ENCODE measurements around the gene FIGNL2. TPM values are rescaled to one million over a fixed set of nuclear protein-coding genes. Genes with fewer than 3 reads are reported as not detected.

The FIGNL2 gene
- total RNA-seq, 4 donors from 2014 or later, result not detected

DNA sequence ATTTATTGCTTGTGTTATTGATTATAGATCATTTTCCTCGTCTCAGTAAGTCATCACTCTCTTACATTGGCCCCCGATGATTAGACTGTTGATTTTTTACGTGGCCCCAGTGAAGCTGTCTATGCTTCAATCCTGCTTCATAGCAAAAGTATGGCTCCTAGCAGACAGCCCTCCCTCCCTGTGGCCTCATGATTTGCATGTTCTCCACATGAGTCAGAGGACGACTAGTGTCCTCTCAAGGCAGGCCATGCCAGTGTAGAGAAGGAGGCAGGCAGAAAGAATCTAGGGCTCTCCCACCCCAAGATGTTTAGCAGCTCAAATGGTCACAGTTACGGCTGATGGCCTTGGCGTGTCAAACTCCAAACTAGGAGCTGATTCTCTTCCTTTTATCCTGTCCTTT is 59.6 kb downstream of the FIGNL2 start:
- TF ChIP-seq CTCF (IDR thresholded peaks at IDR 0.05), result no peak
- TF ChIP-seq EP300 (IDR thresholded peaks at IDR 0.05; ENCODE audit: low read depth), result no peak
- no peak for TF ChIP-seq POLR2AphosphoS5 (IDR thresholded peaks at IDR 0.05)
- no peak for TF ChIP-seq POLR2A (IDR thresholded peaks at IDR 0.05)
- intact Hi-C loops (cut with DNase I; ENCODE audit: low total_unique reads), result no loop called here
- no peak for DNase-seq
- no peak overlapping the region for H3K4me3 ChIP-seq
- no peak overlapping the region for H3K27ac ChIP-seq
- in situ Hi-C loops (cut with MboI; ENCODE audit: low pct_ligation_motif_present in 1 of 4, low pct_unique_long_range_greater_than_20kb in 1 of 4, low sequenced_read_pairs in 3 of 4), result no loop called here
- H3K4me1 ChIP-seq, result peaks cover 0 to 4% (median 0%) of the 10 kb centered on the region in 4 donors
- no peaks in the 10 kb centered on the region for H3K27me3 ChIP-seq
- no peaks in the 10 kb centered on the region for H3K9me3 ChIP-seq
- H3K36me3 ChIP-seq, result no peaks in the 10 kb centered on the region
- 80 to 89% methylated on average over 3 to 6 of the region's 6 CpGs for WGBS, 2 donors (ENCODE audit: low coverage in 1 of 2)

DNA sequence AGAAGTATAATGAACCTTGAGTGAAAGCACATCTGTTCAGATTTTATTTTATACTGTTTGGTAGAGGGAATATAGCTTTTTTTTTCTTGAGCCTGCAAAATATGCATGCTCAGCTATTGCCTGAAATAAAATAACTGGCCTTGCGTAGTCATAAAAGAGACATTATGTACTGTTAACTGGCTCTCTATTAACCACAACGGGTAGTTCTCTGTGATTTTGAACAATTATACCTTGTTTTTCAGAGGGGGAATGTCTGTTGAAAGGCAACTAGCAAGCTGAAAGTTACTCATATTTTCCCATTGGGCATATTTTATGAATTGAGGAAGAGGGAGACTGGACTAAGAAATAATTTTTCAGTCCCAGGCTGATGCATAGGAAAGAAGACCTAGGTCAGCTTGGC is 62.6 kb downstream of the FIGNL2 start:
- Histone ChIP-seq H3K4me3 (no peak overlapping the region), H3K4me1 (peaks cover 0 to 4% (median 0%) of the 10 kb centered on the region in 4 donors), H3K27me3 (no peaks in the 10 kb centered on the region), H3K27ac (no peak overlapping the region), H3K9me3 (no peaks in the 10 kb centered on the region), H3K36me3 (no peaks in the 10 kb centered on the region)
- 84 to 85% methylated on average over 2 of the region's 2 CpGs for WGBS, 2 donors (ENCODE audit: low coverage in 1 of 2)
- DNase-seq, result no peak
- in situ Hi-C loops (cut with MboI; ENCODE audit: low pct_ligation_motif_present in 1 of 4, low pct_unique_long_range_greater_than_20kb in 1 of 4, low sequenced_read_pairs in 3 of 4), result no loop called here
- no peak for TF ChIP-seq EP300 (IDR thresholded peaks at IDR 0.05; ENCODE audit: low read depth)
- no peak for TF ChIP-seq CTCF (IDR thresholded peaks at IDR 0.05)
- TF ChIP-seq POLR2A (IDR thresholded peaks at IDR 0.05), result no peak
- TF ChIP-seq POLR2AphosphoS5 (IDR thresholded peaks at IDR 0.05), result no peak
- intact Hi-C loops (cut with DNase I; ENCODE audit: low total_unique reads), result no loop called here

DNA sequence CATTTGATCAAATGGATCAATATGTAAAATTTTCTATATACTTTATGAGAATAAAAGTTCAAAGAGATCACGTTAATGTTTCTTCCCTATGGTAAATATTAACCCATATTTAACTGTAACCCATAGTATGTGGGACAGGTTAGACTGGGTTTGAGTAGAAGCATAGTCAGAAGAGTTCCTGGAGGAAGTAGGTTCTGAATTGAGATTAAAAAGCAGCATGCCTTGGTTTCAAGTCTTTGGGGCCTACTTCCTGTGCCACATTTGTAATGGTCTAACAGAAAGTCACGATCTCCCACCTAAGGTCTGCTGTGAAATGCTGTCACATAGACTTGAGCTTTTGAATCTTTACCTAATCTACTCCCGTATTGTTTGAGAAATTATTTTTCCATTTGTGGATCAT is 63.8 kb downstream of the FIGNL2 start:
- Histone ChIP-seq H3K4me1 (peaks cover 0 to 4% (median 0%) of the 10 kb centered on the region in 4 donors), H3K27me3 (no peaks in the 10 kb centered on the region), H3K9me3 (no peaks in the 10 kb centered on the region), H3K27ac (no peak overlapping the region), H3K36me3 (no peaks in the 10 kb centered on the region), H3K4me3 (no peak overlapping the region)
- WGBS, 2 donors (ENCODE audit: low coverage in 1 of 2), result 63 to 67% methylated on average over 3 of the region's 3 CpGs
- TF ChIP-seq CTCF (IDR thresholded peaks at IDR 0.05) (no peak), POLR2A (IDR thresholded peaks at IDR 0.05) (no peak), POLR2AphosphoS5 (IDR thresholded peaks at IDR 0.05) (no peak), EP300 (IDR thresholded peaks at IDR 0.05; ENCODE audit: low read depth) (no peak)
- DNase-seq, result no peak
- in situ Hi-C loops (cut with MboI; ENCODE audit: low pct_ligation_motif_present in 1 of 4, low pct_unique_long_range_greater_than_20kb in 1 of 4, low sequenced_read_pairs in 3 of 4) (no loop called here), intact Hi-C loops (cut with DNase I; ENCODE audit: low total_unique reads) (no loop called here)

GRCh38 chr12:51779876-51780275 is 68.6 kb downstream of the FIGNL2 start:
- in situ Hi-C loops (cut with MboI; ENCODE audit: low pct_ligation_motif_present in 1 of 4, low pct_unique_long_range_greater_than_20kb in 1 of 4, low sequenced_read_pairs in 3 of 4), result no loop called here
- Histone ChIP-seq H3K4me1 (peaks cover 0 to 2% (median 0%) of the 10 kb centered on the region in 4 donors), H3K27ac (no peak overlapping the region), H3K9me3 (no peaks in the 10 kb centered on the region), H3K36me3 (no peaks in the 10 kb centered on the region), H3K4me3 (no peak overlapping the region), H3K27me3 (no peaks in the 10 kb centered on the region)
- WGBS, 2 donors (ENCODE audit: low coverage in 1 of 2), result 91 to 96% methylated on average over 4 to 5 of the region's 5 CpGs
- intact Hi-C loops (cut with DNase I; ENCODE audit: low total_unique reads), result no loop called here
- no peak for TF ChIP-seq POLR2AphosphoS5 (IDR thresholded peaks at IDR 0.05)
- TF ChIP-seq POLR2A (IDR thresholded peaks at IDR 0.05), result no peak
- no peak for TF ChIP-seq EP300 (IDR thresholded peaks at IDR 0.05; ENCODE audit: low read depth)
- no peak for TF ChIP-seq CTCF (IDR thresholded peaks at IDR 0.05)
- DNase-seq, result no peak
